ENCODE results near the gene NKAPD1.
A peak's percentile ranks its signal among the peaks of the same experiment; 100 is the strongest.
"Not testable (repeated sequence)": the region's sequence is repeated elsewhere in the genome, so short reads cannot be mapped to it uniquely, and the experiment has no call there.

The NKAPD1 gene

GRCh38 chr11:112086422-112087191, 12.5 kb downstream of the NKAPD1 start, which contains the start of the genes SDHD and TIMM8B:
Gene SDHD, plus strand, starts transcription at chr11:112086873. Its CDS starts 35 bp downstream, at chr11:112086908.
Gene TIMM8B, minus strand, starts transcription at chr11:112086756. Its CDS starts 33 bp downstream, at chr11:112086723.
- peak; percentile 91 for DNase-seq

- no peak for DNase-seq
Observed at GRCh38 chr11:112087212-112087611, 13.1 kb downstream of the NKAPD1 start.

GRCh38 chr11:112095302-112095701, 21.2 kb downstream of the NKAPD1 start:
- not testable (repeated sequence) for DNase-seq

- no peak for DNase-seq
Observed at GRCh38 chr11:112096194-112096593, 22.1 kb downstream of the NKAPD1 start.

- no peak for DNase-seq
Observed at GRCh38 chr11:112097734-112098528, 23.8 kb downstream of the NKAPD1 start.

- no peak for DNase-seq
Observed at GRCh38 chr11:112100462-112100861, 26.4 kb downstream of the NKAPD1 start.

- no peak for DNase-seq
Observed at GRCh38 chr11:112103446-112103845, 29.3 kb downstream of the NKAPD1 start.

- DNase-seq, result no peak
Observed at GRCh38 chr11:112106070-112106469, 32.0 kb downstream of the NKAPD1 start.

GRCh38 chr11:112113539-112114457, 39.7 kb downstream of the NKAPD1 start:
- DNase-seq, result peak; percentile 37

- DNase-seq, result no peak
Observed at GRCh38 chr11:112114460-112114859, 40.4 kb downstream of the NKAPD1 start.

- DNase-seq, result no peak
Observed at GRCh38 chr11:112115386-112115785, 41.3 kb downstream of the NKAPD1 start.

- no peak for DNase-seq
Observed at GRCh38 chr11:112118176-112118575, 44.1 kb downstream of the NKAPD1 start.

GRCh38 chr11:112121981-112122615, 48.0 kb downstream of the NKAPD1 start:
- DNase-seq, result no peak

- no peak for DNase-seq
Observed at GRCh38 chr11:112123129-112123528, 49.0 kb downstream of the NKAPD1 start.

GRCh38 chr11:112127056-112127455, 53.0 kb downstream of the NKAPD1 start:
- DNase-seq, result no peak

- peak; percentile 66 for DNase-seq
Observed at GRCh38 chr11:112128483-112129121, 54.5 kb downstream of the NKAPD1 start.

- no peak for DNase-seq
Observed at GRCh38 chr11:112129656-112130055, 55.6 kb downstream of the NKAPD1 start.

GRCh38 chr11:112132737-112133136, 58.6 kb downstream of the NKAPD1 start:
- no peak for DNase-seq

- DNase-seq, result no peak
Observed at GRCh38 chr11:112134473-112134872, 60.4 kb downstream of the NKAPD1 start.
